MV-4-11 (cell line): ENCODE results near the gene UBE2H.
A peak's percentile ranks its signal among the peaks of the same experiment; 100 is the strongest.

ENCODE experiments used
- DNase-seq: peaks from one replicate; lab custom pipeline; 2025; lab: John Stamatoyannopoulos, UW

The UBE2H gene

GRCh38 chr7:129950191-129950932, 2.4 kb downstream of the UBE2H start:
- no peak for DNase-seq

GRCh38 chr7:129949292-129950133, 3.2 kb downstream of the UBE2H start:
- peak; percentile 40 for DNase-seq

- peak; percentile 78 for DNase-seq
These were observed 3.9 kb downstream of the UBE2H start for GRCh38 chr7:129948877-129949291.

- no peak for DNase-seq
These were observed 4.4 kb downstream of the UBE2H start for GRCh38 chr7:129948338-129948737.

GRCh38 chr7:129947701-129948100, 5.1 kb downstream of the UBE2H start:
- DNase-seq = no peak

- DNase-seq = no peak
These were observed 5.7 kb downstream of the UBE2H start for GRCh38 chr7:129947049-129947448.

- DNase-seq = no peak
These were observed 6.5 kb downstream of the UBE2H start for GRCh38 chr7:129946282-129946681.

- DNase-seq = no peak
These were observed 9.4 kb downstream of the UBE2H start for GRCh38 chr7:129943352-129943751.

- DNase-seq = no peak
These were observed 12.4 kb downstream of the UBE2H start for GRCh38 chr7:129940329-129940728.

GRCh38 chr7:129939881-129940280, 12.9 kb downstream of the UBE2H start:
- no peak for DNase-seq

GRCh38 chr7:129933627-129934026, 19.1 kb downstream of the UBE2H start:
- DNase-seq = no peak

GRCh38 chr7:129926618-129927017, 26.1 kb downstream of the UBE2H start:
- DNase-seq = no peak

GRCh38 chr7:129925416-129926002, 27.3 kb downstream of the UBE2H start:
- no peak for DNase-seq

- DNase-seq = peak; percentile 18
These were observed 28.2 kb downstream of the UBE2H start for GRCh38 chr7:129924602-129925001.

- no peak for DNase-seq
These were observed 29.1 kb downstream of the UBE2H start for GRCh38 chr7:129923709-129924108.

GRCh38 chr7:129919492-129919891, 33.3 kb downstream of the UBE2H start:
- DNase-seq = no peak

- DNase-seq = no peak
These were observed 33.8 kb downstream of the UBE2H start for GRCh38 chr7:129918922-129919321.

GRCh38 chr7:129917934-129918333, 34.8 kb downstream of the UBE2H start:
- DNase-seq = no peak

GRCh38 chr7:129914536-129915272, 38.1 kb downstream of the UBE2H start:
- DNase-seq = no peak

GRCh38 chr7:129913428-129913827, 39.3 kb downstream of the UBE2H start:
- DNase-seq = no peak

- DNase-seq = no peak
These were observed 41.0 kb downstream of the UBE2H start for GRCh38 chr7:129911790-129912189.

- DNase-seq = no peak
These were observed 43.1 kb downstream of the UBE2H start for GRCh38 chr7:129909669-129910068.
